Activated CD8-positive, alpha-beta memory T cell treated with anti-CD3 and anti-CD28 coated beads, Interleukin-2, amount 50 U/mL, for 24 hours (primary cell): ENCODE results near the gene SMC6.

Source experiments
- DNase-seq: peaks from one replicate; pipeline ENCODE4 v3.0.0-alpha.2; 2020; ENCODE audit errors: extremely low read depth

The SMC6 gene

GRCh38 chr2:17710547-17711248 is 42.9 kb downstream of the SMC6 start:
- DNase-seq = no peak

GRCh38 chr2:17709897-17710296 is 43.7 kb downstream of the SMC6 start:
- DNase-seq = no peak

- no peak for DNase-seq
These were observed 45.1 kb downstream of the SMC6 start for GRCh38 chr2:17708501-17708900.

- no peak for DNase-seq
These were observed 46.8 kb downstream of the SMC6 start for GRCh38 chr2:17706845-17707244.

- no peak for DNase-seq
These were observed 62.8 kb downstream of the SMC6 start for GRCh38 chr2:17690776-17691175.

GRCh38 chr2:17689010-17689409 is 64.6 kb downstream of the SMC6 start:
- no peak for DNase-seq

GRCh38 chr2:17688600-17688999 is 65.0 kb downstream of the SMC6 start:
- no peak for DNase-seq

GRCh38 chr2:17683981-17684380 is 69.6 kb downstream of the SMC6 start:
- DNase-seq = no peak

GRCh38 chr2:17682098-17682857 is 71.3 kb downstream of the SMC6 start:
- DNase-seq = no peak

- DNase-seq = no peak
These were observed 73.5 kb downstream of the SMC6 start for GRCh38 chr2:17680119-17680518.

GRCh38 chr2:17674817-17675216 is 78.8 kb downstream of the SMC6 start:
- DNase-seq = no peak

GRCh38 chr2:17672583-17673317 is 80.9 kb downstream of the SMC6 start:
- DNase-seq = no peak

GRCh38 chr2:17667898-17668297 is 85.7 kb downstream of the SMC6 start:
- no peak for DNase-seq

- DNase-seq = no peak
These were observed 89.1 kb downstream of the SMC6 start for GRCh38 chr2:17664534-17664933.

GRCh38 chr2:17662723-17663122 is 90.9 kb downstream of the SMC6 start:
- DNase-seq = no peak

- DNase-seq = no peak
These were observed 92.2 kb downstream of the SMC6 start for GRCh38 chr2:17661460-17661859.

- no peak for DNase-seq
These were observed 93.4 kb downstream of the SMC6 start for GRCh38 chr2:17660219-17660618.

- no peak for DNase-seq
These were observed 95.3 kb downstream of the SMC6 start for GRCh38 chr2:17658251-17658843.

- no peak for DNase-seq
These were observed 95.9 kb downstream of the SMC6 start for GRCh38 chr2:17657759-17658158.

GRCh38 chr2:17652681-17653394 is 100.8 kb downstream of the SMC6 start:
- no peak for DNase-seq

- DNase-seq = no peak
These were observed 104.6 kb downstream of the SMC6 start for GRCh38 chr2:17649026-17649425.

GRCh38 chr2:17648581-17648980 is 105.0 kb downstream of the SMC6 start:
- DNase-seq = no peak
